GM13977 (cell line): ENCODE results near the gene UBE3B.

Experiments used
- DNase-seq: peaks from one replicate; pipeline ENCODE4 v3.0.0; 2012; ENCODE audit warnings: low spot score
- in situ Hi-C: fragments of 300-500 bp; cut with MboI; formaldehyde crosslinking; loops from one replicate; pipeline ENCODE4 v1.12.0; 2022; ENCODE audit warnings: low sequenced_read_pairs, low pct_unique_long_range_greater_than_20kb, mixed read lengths, inconsistent platforms; ENCODE audit not compliant: unreplicated experiment
- TF ChIP-seq, protein P1 (sequence below): IDR thresholded peaks from 2 replicates; pipeline ENCODE4 v1.5.1; 2012; ENCODE audit warnings: mild to moderate bottlenecking, control low read depth; ENCODE audit not compliant: insufficient read depth; ENCODE audit errors: extremely low read depth, missing control alignments

UBE3B gene

DNA sequence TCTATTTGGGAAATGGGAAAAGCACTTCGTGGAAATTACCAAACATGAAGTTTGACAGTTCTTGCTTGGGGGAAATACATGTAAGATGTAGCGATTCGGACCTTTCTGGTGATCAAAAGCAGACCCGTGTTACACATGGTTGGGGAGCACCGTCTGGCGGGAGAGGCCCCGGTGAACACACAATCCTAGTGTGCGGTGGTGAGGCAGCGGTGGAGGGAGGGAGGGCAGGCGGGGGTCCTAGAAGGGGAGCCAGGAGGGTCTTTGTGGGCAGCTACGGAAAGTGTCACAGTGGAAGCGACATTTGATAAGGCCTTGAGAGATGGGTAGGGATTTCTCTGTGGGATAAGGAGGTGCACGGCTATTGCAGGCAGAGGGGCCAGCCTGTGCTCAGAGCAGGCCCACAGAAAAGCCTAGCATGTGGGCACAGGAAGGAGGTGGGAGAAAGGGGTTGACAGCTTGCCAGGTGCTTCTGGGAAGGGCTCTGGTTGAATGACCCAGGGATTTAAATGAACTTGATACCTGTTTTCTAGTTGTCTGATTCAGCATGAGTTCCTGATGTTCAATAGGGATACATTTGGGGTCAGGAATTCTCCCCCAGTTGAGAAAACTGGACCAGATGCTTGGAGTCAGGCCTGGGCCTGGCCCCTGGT lies 103.4 kb downstream of the UBE3B start:
- TF ChIP-seq, protein P1, sequence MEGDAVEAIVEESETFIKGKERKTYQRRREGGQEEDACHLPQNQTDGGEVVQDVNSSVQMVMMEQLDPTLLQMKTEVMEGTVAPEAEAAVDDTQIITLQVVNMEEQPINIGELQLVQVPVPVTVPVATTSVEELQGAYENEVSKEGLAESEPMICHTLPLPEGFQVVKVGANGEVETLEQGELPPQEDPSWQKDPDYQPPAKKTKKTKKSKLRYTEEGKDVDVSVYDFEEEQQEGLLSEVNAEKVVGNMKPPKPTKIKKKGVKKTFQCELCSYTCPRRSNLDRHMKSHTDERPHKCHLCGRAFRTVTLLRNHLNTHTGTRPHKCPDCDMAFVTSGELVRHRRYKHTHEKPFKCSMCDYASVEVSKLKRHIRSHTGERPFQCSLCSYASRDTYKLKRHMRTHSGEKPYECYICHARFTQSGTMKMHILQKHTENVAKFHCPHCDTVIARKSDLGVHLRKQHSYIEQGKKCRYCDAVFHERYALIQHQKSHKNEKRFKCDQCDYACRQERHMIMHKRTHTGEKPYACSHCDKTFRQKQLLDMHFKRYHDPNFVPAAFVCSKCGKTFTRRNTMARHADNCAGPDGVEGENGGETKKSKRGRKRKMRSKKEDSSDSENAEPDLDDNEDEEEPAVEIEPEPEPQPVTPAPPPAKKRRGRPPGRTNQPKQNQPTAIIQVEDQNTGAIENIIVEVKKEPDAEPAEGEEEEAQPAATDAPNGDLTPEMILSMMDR, result no peak
- in situ Hi-C loops, result no loop called here
- DNase-seq, result no peak

DNA sequence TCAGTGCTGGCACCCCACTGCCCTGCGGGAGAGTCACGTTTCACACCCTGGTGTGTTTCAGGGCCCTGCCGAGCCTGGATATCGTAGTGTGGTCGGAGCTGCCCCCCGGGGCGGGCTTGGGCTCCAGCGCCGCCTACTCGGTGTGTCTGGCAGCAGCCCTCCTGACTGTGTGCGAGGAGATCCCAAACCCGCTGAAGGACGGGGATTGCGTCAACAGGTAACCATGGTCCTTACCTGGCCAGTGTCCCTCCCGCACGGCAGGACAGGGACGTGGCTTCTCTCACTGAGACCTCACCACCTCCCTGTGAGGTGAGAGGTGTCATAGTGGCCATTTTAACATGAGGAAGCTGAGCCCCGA lies 103.9 kb downstream of the UBE3B start:
- DNase-seq, result no peak
- in situ Hi-C loops, result no loop called here
- TF ChIP-seq, protein P1, result no peak

DNA sequence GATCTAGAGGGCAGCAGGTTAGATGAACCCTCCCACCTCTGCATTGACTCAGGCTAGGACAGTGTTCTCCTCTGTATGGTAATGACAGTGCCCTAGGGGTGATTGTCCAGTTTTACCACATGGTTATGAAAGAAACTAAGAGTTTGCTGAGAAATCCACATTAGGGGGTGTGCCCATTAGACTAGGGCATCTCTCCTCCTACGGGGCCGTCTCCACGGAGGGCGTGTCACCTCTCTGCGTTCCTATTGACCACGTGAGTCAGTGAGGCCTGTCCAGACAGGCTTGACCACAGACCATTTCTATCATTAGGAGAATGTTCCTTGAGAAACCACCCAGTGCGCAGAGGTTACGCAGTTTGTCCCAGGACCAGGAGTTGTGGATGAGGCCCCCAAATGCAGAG lies 104.4 kb downstream of the UBE3B start:
- TF ChIP-seq, protein P1, result no peak
- DNase-seq, result no peak
- in situ Hi-C loops, result no loop called here

DNA sequence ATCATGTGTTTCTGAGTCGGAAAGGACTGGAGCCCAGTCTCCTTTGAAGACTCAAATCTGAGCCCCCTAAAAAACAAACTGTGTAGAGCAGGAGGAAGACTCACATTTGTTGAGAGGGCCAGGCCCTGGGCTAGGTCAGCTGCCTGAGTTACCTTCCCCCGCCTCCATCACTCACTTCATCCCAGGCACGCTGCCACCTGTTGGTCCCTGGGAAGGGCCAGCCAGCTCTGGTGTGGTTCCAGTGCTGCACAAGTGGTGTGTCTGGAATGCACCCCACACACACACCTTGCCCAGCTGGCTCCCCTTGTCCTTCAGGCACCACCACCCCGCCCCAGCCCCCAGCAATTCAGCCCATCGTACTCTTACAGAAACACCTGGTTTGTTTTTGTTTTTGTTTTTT lies 105.2 kb downstream of the UBE3B start:
- TF ChIP-seq, protein P1, result no peak
- in situ Hi-C loops, result no loop called here
- DNase-seq, result no peak

DNA sequence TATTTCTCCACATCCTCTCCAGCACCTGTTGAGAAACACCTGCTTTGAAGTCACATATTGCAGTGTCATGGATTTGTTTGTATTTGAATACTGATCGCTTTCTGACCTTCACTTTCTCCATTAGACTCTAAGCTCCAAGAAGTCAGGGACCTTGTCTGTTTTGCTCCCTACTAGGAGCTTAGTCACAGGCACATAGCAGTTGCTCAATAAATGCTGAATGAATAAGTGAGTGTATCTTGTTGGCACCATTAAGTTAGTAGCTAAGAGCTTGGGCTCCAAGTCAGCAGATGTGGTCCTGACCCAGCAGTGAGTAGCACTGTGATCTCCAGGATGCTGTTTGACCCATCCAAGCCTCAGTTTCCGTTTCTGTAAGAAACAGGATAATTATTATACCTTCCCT lies 106.3 kb downstream of the UBE3B start:
- in situ Hi-C loops, result no loop called here
- TF ChIP-seq, protein P1, result no peak
- no peak for DNase-seq
